Heart left ventricle (tissue), 16 donors: ENCODE data around the gene PCDHB10. TPM values are rescaled to one million over a fixed set of nuclear protein-coding genes. Genes with fewer than 3 reads are reported as not detected.
"Not testable (repeated sequence)": the region's sequence is repeated elsewhere in the genome, so short reads cannot be mapped to it uniquely, and the experiment has no call there.

ENCODE experiments used
- ATAC-seq, 4 donors: fragments of 200-7000 bp; cut with Tn5 transposase; one replicate each; pipeline ENCODE4 v1.9.1; 2020 to 2022; ENCODE audit warnings: moderate library complexity in 4 of 4, mild to moderate bottlenecking in 3 of 4, moderate number of reproducible peaks in 1 of 4
- DNase-seq, 5 donors: peaks; one replicate each; pipeline ENCODE4 v3.0.0-alpha.2; 2020
- H3K27ac ChIP-seq, 12 donors: fragments of 200-600 bp; sonication (generic) in 4 of 12; one replicate each; pipeline versions ENCODE4 v1.5.0 to v1.8.0; 2016 to 2022; ENCODE audit warnings: mild to moderate bottlenecking in 2 of 12
- H3K27me3 ChIP-seq, 9 donors: fragments of 200-600 bp; sonication (generic) in 2 of 9; one replicate each; pipeline versions ENCODE4 v1.5.1 to v1.8.0; 2016 to 2022; ENCODE audit warnings: mild to moderate bottlenecking in 3 of 9
- H3K36me3 ChIP-seq, 9 donors: fragments of 200-600 bp; sonication (generic) in 2 of 9; one replicate each; pipeline versions ENCODE4 v1.5.0 to v1.8.0; 2018 to 2022; ENCODE audit warnings: mild to moderate bottlenecking in 2 of 9
- H3K4me1 ChIP-seq, 12 donors: fragments of 200-600 bp; sonication (generic) in 4 of 12; one replicate each; pipeline versions ENCODE4 v1.5.0 to v1.8.0; 2016 to 2022; ENCODE audit warnings: mild to moderate bottlenecking in 3 of 12
- H3K4me3 ChIP-seq, 12 donors: fragments of 200-600 bp; sonication (generic) in 4 of 12; one replicate each; pipeline versions ENCODE4 v1.5.0 to v1.8.0; 2017 to 2022; ENCODE audit warnings: mild to moderate bottlenecking in 9 of 12, moderate library complexity in 4 of 12
- H3K9me3 ChIP-seq, 12 donors: fragments of 200-600 bp; sonication (generic) in 4 of 12; one replicate each; pipeline versions ENCODE4 v1.5.0 to v1.8.0; 2016 to 2022; ENCODE audit warnings: mild to moderate bottlenecking in 1 of 12
- POLR2A ChIP-seq, 2 donors: fragments of 450-650 bp; IDR thresholded peaks; one replicate each; pipeline ENCODE4 v1.6.1; 2017; ENCODE audit warnings: antibody characterized with exemption in 2 of 2, mild to moderate bottlenecking in 2 of 2, moderate library complexity in 2 of 2
- WGBS, 4 donors: extraction: QIAGEN DNeasy Blood & Tissue Kit in 2 of 4; methylation state at CpG; one replicate each; pipeline versions ENCODE4 v1.1.5 to v1.1.7; 2013 to 2018; 5-methylcytosine and 5-hydroxymethylcytosine counted together
- intact Hi-C, 10 donors: fragments of 100-400 bp; cut with DNase I; formaldehyde crosslinking; loops; one replicate each; pipeline versions ENCODE4 v1.11.1 to v1.14.2; 2022
- polyA plus RNA-seq, 2 donors: library from polyadenylated mRNA; stranded (reverse); fragments of 200-250 nt; gene quantifications; one replicate each; pipeline ENCODE4 v1.2.3, GENCODE V29; 2013
- total RNA-seq, 9 donors: library from RNA; depleted of rRNA in 2 of 9; stranded (reverse); fragments of >200 nt in 2 of 9; fragmentation: NEBNext Ultra II Directional in 3 of 9; extraction: Animal tissue kit (Norgen Biotek cat#: 25700) in 3 of 9; gene quantifications; one replicate each; pipeline versions ENCODE4 v1.1.0 to v1.2.4, GENCODE V29; 2016 to 2023
- TF ChIP-seq, protein P1 (sequence below), 12 donors: fragments of 200-600 bp; sonication (generic) in 4 of 12; IDR thresholded peaks; one replicate each; pipeline versions ENCODE4 v1.5.0 to v1.8.0; 2018 to 2022; ENCODE audit warnings: antibody characterized with exemption in 12 of 12, mild to moderate bottlenecking in 5 of 12
- donor health status: ischemic (EF 13 %, LVEDD 7.1; RV severe dilation, severe dysfunction).
- donor health status: healthy with polysubstance abuse.
- donor health status: DM: no; HTN: yes; CAD: no.
- donor health status: DM: no; HTN: no; CAD: no.
- donor health status: ischemic (EF 25% LVEDD 6.9; RV normal size, moderate dysfunction).
- donor health status: ischemic (EF 25% LVEDD 5.7; RV mildly dilated, moderate dysfunction).
- donor health status: healthy.
- donor health status: DM: yes; HTN: yes; CAD: no.
- donor health status: ischemic (EF 35%, LVEDD 5.7; RV mildly dilated, moderate dysfunction).
- donor health status: nonischemic (EF 11% LVEDD 7.7; RV severe dilation, severe dysfunction).
- donor health status: DM: yes; HTN: yes; CAD: no.
- donor health status: PGD.
- donor health status: ischemic (EF 29% LVEDD 5.4; RV normal size, mild dysfunction).
- donor health status: nonischemic (EF 23%, LVEDD 6.1; RV moderate dilation, normal function).

PCDHB10 gene
- total and polyA plus RNA-seq, 11 donors = 0.28 to 1.4 (median 0.81) TPM

DNA sequence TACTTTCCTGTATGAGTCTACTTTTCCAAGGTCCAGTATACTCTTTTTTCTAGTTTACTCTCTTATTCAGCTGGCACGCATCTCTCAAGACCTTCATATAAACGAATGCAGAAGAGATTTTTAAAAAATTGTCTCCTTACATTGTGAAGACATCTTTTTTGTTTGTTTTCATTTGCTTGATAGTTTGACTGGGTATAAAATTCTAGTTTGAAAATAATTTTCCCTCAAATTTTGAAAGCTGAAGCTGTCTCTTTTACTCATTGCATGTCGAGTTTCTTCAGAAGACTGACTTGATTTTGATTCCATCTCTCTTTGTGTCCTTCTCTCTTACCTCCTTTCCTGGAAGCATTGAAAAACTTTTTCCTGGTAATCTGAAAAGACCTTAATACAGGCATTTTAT is 4.2 kb downstream of the PCDHB10 start:
- no peak for TF ChIP-seq POLR2A (IDR thresholded peaks at IDR 0.05)
- peaks cover 0 to 10% (median 0%) of the 10 kb centered on the region in 9 donors for H3K27me3 ChIP-seq
- peaks cover 0 to 95% (median 62%) of the 10 kb centered on the region in 12 donors for H3K9me3 ChIP-seq
- intact Hi-C loops = loop anchor here in 1 of 10 donors (10.0 kb wide), 1 partner anchor 48 kb away; the partner anchor contains the start of gene PCDHB15
- peaks cover 0 to 3% (median 0%) of the 10 kb centered on the region in 9 donors for H3K36me3 ChIP-seq
- no peaks in the 10 kb centered on the region for H3K4me1 ChIP-seq
- H3K27ac ChIP-seq = no peak overlapping the region
- DNase-seq (no peak), ATAC-seq (no peak)
- WGBS, 4 donors = 22 to 55% (median 43%) methylated on average over 3 of the region's 3 CpGs
- H3K4me3 ChIP-seq = no peak overlapping the region

DNA sequence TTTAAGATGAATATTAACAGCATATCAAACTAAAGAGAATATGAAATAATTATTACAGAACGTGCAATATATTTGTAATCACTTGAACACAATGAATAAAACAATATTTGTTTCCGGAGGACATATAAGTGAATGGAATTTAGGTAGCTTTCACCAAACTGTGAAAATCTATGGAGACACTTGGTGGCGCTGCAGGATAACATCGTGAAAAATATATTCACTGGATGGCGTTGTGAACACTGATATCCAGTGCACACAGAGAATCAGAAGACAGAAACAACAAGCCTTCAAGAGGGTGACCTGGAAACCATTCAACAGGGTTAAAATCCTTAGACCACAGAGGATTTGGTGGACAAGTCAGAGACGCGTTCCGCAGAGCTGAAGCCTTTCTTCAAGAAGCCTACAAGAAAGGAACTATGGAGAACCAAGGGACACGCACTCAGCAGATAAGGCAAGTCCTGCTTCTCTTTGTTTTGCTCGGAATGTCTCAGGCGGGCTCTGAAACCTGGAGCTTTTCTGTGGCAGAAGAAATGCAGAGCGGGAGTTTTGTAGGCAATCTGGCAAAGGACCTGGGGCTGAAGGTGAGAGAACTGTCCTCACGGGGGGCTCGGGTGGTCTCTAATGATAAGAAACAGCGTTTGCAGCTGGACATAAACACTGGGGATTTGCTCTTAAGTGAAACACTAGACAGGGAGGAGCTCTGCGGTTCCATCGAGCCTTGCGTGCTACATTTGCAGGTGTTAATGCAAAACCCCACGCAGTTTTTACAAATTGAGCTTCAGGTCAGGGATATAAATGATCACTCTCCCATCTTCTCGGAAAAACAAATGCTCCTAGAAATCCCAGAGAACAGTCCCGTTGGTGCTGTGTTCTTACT is 7.4 kb downstream of the PCDHB10 start, which contains the start of gene PCDHB11:
TSS of gene PCDHB11 (plus strand) at position 269 of the 877 bp plus-strand sequence. CDS start at position 417, 148 bp downstream.
- WGBS, 4 donors = 33 to 48% (median 38%) methylated on average over 21 of the region's 21 CpGs
- H3K27ac ChIP-seq = no peak within 1 kb of the TSS
- H3K4me1 ChIP-seq = no peaks in the 10 kb centered on the region
- H3K27me3 ChIP-seq = peaks cover 0 to 6% (median 0%) of the 10 kb centered on the region in 9 donors
- intact Hi-C loops = loop anchor here in 1 of 10 donors (10.0 kb wide), 1 partner anchor 45 kb away; the partner anchor contains the start of gene PCDHB15
- no peak for ATAC-seq
- TF ChIP-seq, protein P1, sequence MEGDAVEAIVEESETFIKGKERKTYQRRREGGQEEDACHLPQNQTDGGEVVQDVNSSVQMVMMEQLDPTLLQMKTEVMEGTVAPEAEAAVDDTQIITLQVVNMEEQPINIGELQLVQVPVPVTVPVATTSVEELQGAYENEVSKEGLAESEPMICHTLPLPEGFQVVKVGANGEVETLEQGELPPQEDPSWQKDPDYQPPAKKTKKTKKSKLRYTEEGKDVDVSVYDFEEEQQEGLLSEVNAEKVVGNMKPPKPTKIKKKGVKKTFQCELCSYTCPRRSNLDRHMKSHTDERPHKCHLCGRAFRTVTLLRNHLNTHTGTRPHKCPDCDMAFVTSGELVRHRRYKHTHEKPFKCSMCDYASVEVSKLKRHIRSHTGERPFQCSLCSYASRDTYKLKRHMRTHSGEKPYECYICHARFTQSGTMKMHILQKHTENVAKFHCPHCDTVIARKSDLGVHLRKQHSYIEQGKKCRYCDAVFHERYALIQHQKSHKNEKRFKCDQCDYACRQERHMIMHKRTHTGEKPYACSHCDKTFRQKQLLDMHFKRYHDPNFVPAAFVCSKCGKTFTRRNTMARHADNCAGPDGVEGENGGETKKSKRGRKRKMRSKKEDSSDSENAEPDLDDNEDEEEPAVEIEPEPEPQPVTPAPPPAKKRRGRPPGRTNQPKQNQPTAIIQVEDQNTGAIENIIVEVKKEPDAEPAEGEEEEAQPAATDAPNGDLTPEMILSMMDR (IDR thresholded peaks at IDR 0.05) = peak in 5 of 12 donors; percentile 13 to 25 (median 18)
- TF ChIP-seq POLR2A (IDR thresholded peaks at IDR 0.05) = no peak
- H3K9me3 ChIP-seq = peaks cover 0 to 98% (median 61%) of the 10 kb centered on the region in 12 donors
- DNase-seq = no peak
- H3K4me3 ChIP-seq = peak within 1 kb of the TSS in 8 of 12 donors; percentile 2 to 33 (median 12)
- peaks cover 0 to 3% (median 0%) of the 10 kb centered on the region in 9 donors for H3K36me3 ChIP-seq

DNA sequence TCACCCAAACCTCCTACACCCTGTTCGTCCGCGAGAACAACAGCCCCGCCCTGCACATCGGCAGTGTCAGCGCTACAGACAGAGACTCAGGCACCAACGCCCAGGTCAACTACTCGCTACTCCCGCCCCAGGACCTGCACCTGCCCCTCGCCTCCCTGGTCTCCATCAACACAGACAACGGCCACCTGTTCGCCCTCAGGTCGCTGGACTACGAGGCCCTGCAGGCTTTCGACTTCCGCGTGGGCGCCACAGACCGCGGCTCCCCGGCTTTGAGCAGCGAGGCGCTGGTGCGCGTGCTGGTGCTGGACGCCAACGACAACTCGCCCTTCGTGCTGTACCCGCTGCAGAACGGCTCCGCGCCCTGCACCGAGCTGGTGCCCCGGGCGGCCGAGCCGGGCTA is 9.0 kb downstream of the PCDHB10 start:
- H3K36me3 ChIP-seq, H3K4me1 ChIP-seq, H3K27me3 ChIP-seq, H3K27ac ChIP-seq, ATAC-seq, H3K4me3 ChIP-seq, intact Hi-C loops, DNase-seq: not testable (repeated sequence)
- peaks cover 0 to 96% (median 47%) of the 10 kb centered on the region in 12 donors for H3K9me3 ChIP-seq
- 27 to 34% (median 29%) methylated on average over 11 to 28 of the region's 38 CpGs for WGBS, 4 donors

DNA sequence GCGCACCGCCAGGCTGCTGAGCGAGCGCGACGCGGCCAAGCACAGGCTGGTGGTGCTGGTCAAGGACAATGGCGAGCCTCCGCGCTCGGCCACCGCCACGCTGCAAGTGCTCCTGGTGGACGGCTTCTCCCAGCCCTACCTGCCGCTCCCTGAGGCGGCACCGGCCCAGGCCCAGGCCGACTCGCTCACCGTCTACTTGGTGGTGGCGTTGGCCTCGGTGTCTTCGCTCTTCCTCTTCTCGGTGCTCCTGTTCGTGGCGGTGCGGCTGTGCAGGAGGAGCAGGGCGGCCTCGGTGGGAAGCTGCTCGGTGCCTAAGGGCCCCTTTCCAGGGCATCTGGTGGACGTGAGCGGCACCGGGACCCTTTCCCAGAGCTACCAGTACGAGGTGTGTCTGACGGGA is 9.5 kb downstream of the PCDHB10 start:
- H3K4me3 ChIP-seq, H3K27ac ChIP-seq, H3K4me1 ChIP-seq, DNase-seq, intact Hi-C loops, ATAC-seq, H3K36me3 ChIP-seq, H3K27me3 ChIP-seq: not testable (repeated sequence)
- peaks cover 0 to 96% (median 42%) of the 10 kb centered on the region in 12 donors for H3K9me3 ChIP-seq
- WGBS, 4 donors = 29 to 42% (median 33%) methylated on average over 22 to 33 of the region's 35 CpGs

DNA sequence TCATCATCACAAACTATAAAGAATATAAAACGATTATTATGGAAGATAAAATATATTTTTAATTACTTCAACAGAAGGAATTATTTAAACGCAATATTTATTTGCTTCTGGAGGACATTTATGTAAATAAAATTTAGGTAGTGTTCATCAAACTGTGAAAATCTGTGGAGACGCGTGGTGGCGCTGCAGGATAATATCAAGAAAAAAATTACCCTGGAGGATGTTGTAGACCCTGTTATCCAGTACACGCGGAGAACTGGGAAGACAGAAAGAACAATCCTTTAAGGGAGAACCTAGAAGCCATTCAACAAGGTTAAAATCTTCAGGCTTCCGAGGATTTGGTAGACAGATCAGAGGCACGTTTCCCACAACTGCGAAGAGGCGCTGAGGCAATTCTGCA is 16.3 kb downstream of the PCDHB10 start, which contains the start of gene PCDHB12:
TSS of gene PCDHB12 (plus strand) at position 242 of the 400 bp plus-strand sequence. CDS start 189 bp downstream, outside the sequence.
- TF ChIP-seq, protein P1 (IDR thresholded peaks at IDR 0.05) = peak in 10 of 12 donors; percentile 11 to 43 (median 30)
- TF ChIP-seq POLR2A (IDR thresholded peaks at IDR 0.05) = no peak
- DNase-seq (no peak), ATAC-seq (peak in 1 of 4 donors; percentile 26)
- Histone ChIP-seq H3K36me3 (no peaks in the 10 kb centered on the region), H3K4me1 (no peaks in the 10 kb centered on the region), H3K27ac (no peak within 1 kb of the TSS), H3K4me3 (peak within 1 kb of the TSS in 7 of 12 donors; percentile 6 to 42 (median 26)), H3K27me3 (peaks cover 0 to 18% (median 3%) of the 10 kb centered on the region in 9 donors), H3K9me3 (peaks cover 0 to 97% (median 28%) of the 10 kb centered on the region in 12 donors)
- intact Hi-C loops = no loop called here
- WGBS, 4 donors = 16 to 26% (median 20%) methylated on average over 11 of the region's 11 CpGs

DNA sequence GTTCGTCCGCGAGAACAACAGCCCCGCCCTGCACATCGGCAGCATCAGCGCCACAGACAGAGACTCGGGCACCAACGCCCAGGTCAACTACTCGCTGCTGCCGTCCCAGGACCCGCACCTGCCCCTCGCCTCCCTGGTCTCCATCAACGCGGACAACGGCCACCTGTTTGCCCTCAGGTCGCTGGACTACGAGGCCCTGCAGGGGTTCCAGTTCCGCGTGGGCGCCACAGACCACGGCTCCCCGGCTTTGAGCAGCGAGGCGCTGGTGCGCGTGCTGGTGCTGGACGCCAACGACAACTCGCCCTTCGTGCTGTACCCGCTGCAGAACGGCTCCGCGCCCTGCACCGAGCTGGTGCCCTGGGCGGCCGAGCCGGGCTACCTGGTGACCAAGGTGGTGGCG is 18.1 kb downstream of the PCDHB10 start:
- H3K9me3 ChIP-seq = peaks cover 0 to 93% (median 32%) of the 10 kb centered on the region in 12 donors
- not testable (repeated sequence) for H3K27ac ChIP-seq
- intact Hi-C loops = loop anchor here in 2 of 10 donors (5.0 to 10.0 kb wide), 2 partner anchors 355 to 357 kb away; no protein-coding TSS in a partner anchor

DNA sequence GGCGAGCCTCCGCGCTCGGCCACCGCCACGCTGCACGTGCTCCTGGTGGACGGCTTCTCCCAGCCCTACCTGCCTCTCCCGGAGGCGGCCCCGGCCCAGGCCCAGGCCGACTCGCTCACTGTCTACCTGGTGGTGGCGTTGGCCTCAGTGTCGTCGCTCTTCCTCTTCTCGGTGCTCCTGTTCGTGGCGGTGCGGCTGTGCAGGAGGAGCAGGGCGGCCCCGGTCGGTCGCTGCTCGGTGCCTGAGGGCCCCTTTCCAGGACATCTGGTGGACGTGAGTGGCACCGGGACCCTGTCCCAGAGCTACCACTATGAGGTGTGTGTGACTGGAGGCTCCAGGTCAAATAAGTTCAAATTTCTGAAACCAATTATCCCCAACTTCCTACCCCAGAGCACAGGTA is 18.7 kb downstream of the PCDHB10 start:
- not testable (repeated sequence) for H3K4me1 ChIP-seq, H3K4me3 ChIP-seq, DNase-seq, H3K27ac ChIP-seq, H3K36me3 ChIP-seq, ATAC-seq
- peaks cover 0 to 90% (median 35%) of the 10 kb centered on the region in 12 donors for H3K9me3 ChIP-seq
- peaks cover 0 to 18% (median 3%) of the 10 kb centered on the region in 9 donors for H3K27me3 ChIP-seq
- WGBS, 4 donors = 26 to 33% (median 30%) methylated on average over 3 to 19 of the region's 27 CpGs
- intact Hi-C loops = loop anchor here in 2 of 10 donors (5.0 to 10.0 kb wide), 2 partner anchors 354 to 356 kb away; no protein-coding TSS in a partner anchor

More for the DNA sequence above, 18.1 kb downstream of the PCDHB10 start:
- not testable (repeated sequence) for ATAC-seq, DNase-seq, H3K4me1 ChIP-seq, H3K36me3 ChIP-seq, H3K4me3 ChIP-seq
- 32 to 51% (median 38%) methylated on average over 19 to 39 of the region's 39 CpGs for WGBS, 4 donors
- peaks cover 0 to 18% (median 3%) of the 10 kb centered on the region in 9 donors for H3K27me3 ChIP-seq
